RPMI7951 (cell line): ENCODE data around the gene ZNF878. TPM values are rescaled to one million over a fixed set of nuclear protein-coding genes. Genes with fewer than 3 reads are reported as not detected.
"Not testable (repeated sequence)": the region's sequence is repeated elsewhere in the genome, so short reads cannot be mapped to it uniquely, and the experiment has no call there.

Source experiments
- DNase-seq: peaks from one replicate; pipeline ENCODE4 v3.0.0-alpha.2; 2012; ENCODE audit warnings: low read depth
- total RNA-seq: library from RNA; depleted of rRNA; stranded (reverse); fragments of >200 nt; shearing (Covaris generic); gene quantifications from 2 replicates; pipeline ENCODE4 v1.2.3, GENCODE V29; 2014; rRNA removed

The ZNF878 gene
- total RNA-seq, result 0.96 and 0.98 TPM in 2 replicates

GRCh38 chr19:12052497-12053169, at the start of gene ZNF878:
Gene ZNF878 (minus strand): TSS chr19:12052961. CDS start chr19:12052801, 160 bp downstream.
- DNase-seq, result peak; percentile 94

- no peak for DNase-seq
These were observed 45.3 kb upstream of the ZNF878 start for GRCh38 chr19:12098040-12098439.

- no peak for DNase-seq
These were observed 42.5 kb upstream of the ZNF878 start for GRCh38 chr19:12095111-12095790.

- no peak for DNase-seq
These were observed 41.0 kb upstream of the ZNF878 start for GRCh38 chr19:12093777-12094176.

- no peak for DNase-seq
These were observed 40.2 kb upstream of the ZNF878 start for GRCh38 chr19:12092956-12093355.

- peak; percentile 94 for DNase-seq
These were observed 39.5 kb upstream of the ZNF878 start for GRCh38 chr19:12092065-12092867.

GRCh38 chr19:12090807-12091206, 38.0 kb upstream of the ZNF878 start:
- DNase-seq, result peak; percentile 76

- DNase-seq, result no peak
These were observed 32.5 kb upstream of the ZNF878 start for GRCh38 chr19:12085074-12085818.

- not testable (repeated sequence) for DNase-seq
These were observed 30.6 kb upstream of the ZNF878 start for GRCh38 chr19:12083336-12083735.

- no peak for DNase-seq
These were observed 24.6 kb upstream of the ZNF878 start for GRCh38 chr19:12077375-12077774.

- not testable (repeated sequence) for DNase-seq
These were observed 23.6 kb upstream of the ZNF878 start for GRCh38 chr19:12076331-12076730.

GRCh38 chr19:12075538-12076139, 22.9 kb upstream of the ZNF878 start:
- no peak for DNase-seq

- DNase-seq, result peak; percentile 91
These were observed 12.1 kb upstream of the ZNF878 start, which contains the start of gene ZNF844 for GRCh38 chr19:12064590-12065538. Gene ZNF844 (plus strand): TSS chr19:12064731. CDS start chr19:12064874, 143 bp downstream.

GRCh38 chr19:12055784-12056183, 3.0 kb upstream of the ZNF878 start:
- no peak for DNase-seq

- peak; percentile 27 for DNase-seq
These were observed 667 bp downstream of the ZNF878 start for GRCh38 chr19:12052091-12052496.

- peak; percentile 32 for DNase-seq
These were observed 4.9 kb downstream of the ZNF878 start for GRCh38 chr19:12047868-12048267.

GRCh38 chr19:12043752-12044422, 8.9 kb downstream of the ZNF878 start:
- DNase-seq, result no peak

- no peak for DNase-seq
These were observed 9.9 kb downstream of the ZNF878 start for GRCh38 chr19:12042893-12043292.
